Stomach smooth muscle (tissue), 2 donors: ENCODE data around the gene PRM2.

Experiments
- H3K27ac ChIP-seq: one replicate; pipeline ENCODE4 v1.7.0; 2013; ENCODE audit warnings: mild to moderate bottlenecking, low read length, inconsistent platforms
- H3K27me3 ChIP-seq, 2 donors: one replicate each; pipeline ENCODE4 v1.7.0; 2013; ENCODE audit warnings: low read length in 2 of 2; ENCODE audit not compliant: insufficient read depth in 2 of 2, control insufficient read depth in 1 of 2
- H3K36me3 ChIP-seq, 2 donors: one replicate each; pipeline ENCODE4 v1.7.0; 2013; ENCODE audit warnings: low read length in 2 of 2; ENCODE audit not compliant: control insufficient read depth in 2 of 2, insufficient read depth in 2 of 2
- H3K4me1 ChIP-seq: one replicate; pipeline ENCODE4 v1.7.0; 2013; ENCODE audit warnings: low read length; ENCODE audit not compliant: control insufficient read depth, insufficient read depth
- H3K4me3 ChIP-seq, 2 donors: one replicate each; pipeline ENCODE4 v1.7.0; 2013; ENCODE audit warnings: low read length in 2 of 2
- H3K9ac ChIP-seq, 2 donors: one replicate each; pipeline ENCODE4 v1.7.0; 2013; ENCODE audit warnings: low read length in 2 of 2, mild to moderate bottlenecking in 1 of 2
- H3K9me3 ChIP-seq, 2 donors: one replicate each; pipeline ENCODE4 v1.7.0; 2013; ENCODE audit warnings: low read length in 2 of 2; ENCODE audit not compliant: control insufficient read depth in 2 of 2
- donor health status: healthy.
- donor health status: Pancreatic carcinoma.

Gene PRM2

DNA sequence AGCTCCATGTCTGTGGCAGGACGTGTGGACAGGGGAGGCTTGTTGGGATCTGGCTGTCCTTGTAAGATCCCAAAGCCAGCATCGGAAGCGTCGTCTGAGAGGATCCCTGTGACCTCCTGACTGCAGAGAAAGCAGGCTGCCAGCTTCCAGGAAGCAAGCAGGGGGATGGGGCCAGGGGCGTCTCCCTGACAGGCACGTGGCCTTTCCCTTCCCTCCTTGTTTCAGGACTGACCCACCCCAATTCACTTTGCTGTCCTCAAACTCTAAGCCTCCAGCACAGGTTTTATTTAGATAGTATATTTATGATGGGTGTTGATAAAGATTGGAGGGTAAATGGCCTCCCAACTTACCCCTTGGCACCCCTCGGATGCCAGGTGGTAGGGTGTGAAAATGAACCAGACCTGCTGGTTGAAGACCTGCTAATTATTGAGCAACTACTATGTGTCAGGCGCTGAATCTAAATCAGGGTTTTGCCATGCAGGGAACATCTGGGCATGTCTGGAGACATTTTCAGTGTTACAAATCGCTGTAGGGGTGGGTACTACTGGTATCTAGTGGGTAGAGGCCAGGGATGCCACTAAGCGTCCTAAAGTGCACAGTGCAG is 44.8 kb downstream of the PRM2 start:
- H3K27ac ChIP-seq, result no peak overlapping the region
- no peaks in the 10 kb centered on the region for H3K4me1 ChIP-seq
- no peak overlapping the region for H3K9ac ChIP-seq
- H3K9me3 ChIP-seq, result no peaks in the 10 kb centered on the region
- no peaks in the 10 kb centered on the region for H3K36me3 ChIP-seq
- no peak overlapping the region for H3K4me3 ChIP-seq
- no peaks in the 10 kb centered on the region for H3K27me3 ChIP-seq

DNA sequence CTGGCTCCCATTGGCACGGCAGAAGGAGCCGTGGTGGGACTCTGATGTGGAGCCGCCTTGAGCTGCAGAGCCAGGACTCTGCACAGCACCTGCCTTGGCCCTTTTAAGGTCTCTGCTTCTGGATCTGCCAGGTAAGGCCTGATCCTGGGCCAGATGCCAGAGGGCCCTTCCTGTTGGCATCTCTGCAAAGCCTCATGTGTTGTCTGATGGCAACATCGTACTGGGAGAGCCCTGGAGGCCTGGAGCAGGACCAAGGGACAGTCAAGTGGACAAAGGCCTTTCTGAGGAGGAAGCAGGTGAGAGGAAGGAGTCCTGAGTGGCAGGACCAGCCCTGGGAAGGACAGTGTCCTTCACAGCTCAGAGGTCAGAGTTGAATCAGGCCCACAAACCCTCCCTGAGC is 46.4 kb downstream of the PRM2 start:
- Histone ChIP-seq H3K9me3 (no peaks in the 10 kb centered on the region), H3K27me3 (no peaks in the 10 kb centered on the region), H3K4me1 (no peaks in the 10 kb centered on the region), H3K9ac (no peak overlapping the region), H3K27ac (no peak overlapping the region), H3K4me3 (no peak overlapping the region), H3K36me3 (no peaks in the 10 kb centered on the region)

DNA sequence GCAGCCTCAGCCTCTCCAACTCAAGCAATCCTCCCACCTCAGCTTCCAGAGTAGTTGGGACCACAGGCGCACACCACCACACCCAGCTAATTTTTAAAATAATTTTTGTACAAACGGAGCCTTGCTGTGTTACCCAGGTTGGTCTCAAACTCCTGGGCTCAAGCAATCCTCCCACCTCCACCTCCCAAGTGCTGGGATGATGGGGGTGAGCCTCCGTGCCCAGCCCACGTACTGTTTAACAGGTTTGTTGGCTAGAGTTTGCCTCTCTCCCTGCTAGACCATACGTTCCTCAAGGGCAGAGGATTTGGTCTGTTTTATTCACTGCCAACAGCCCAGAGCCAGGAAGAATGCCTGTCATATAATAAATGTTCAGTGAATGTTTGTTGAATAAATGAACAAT is 46.8 kb downstream of the PRM2 start:
- no peaks in the 10 kb centered on the region for H3K36me3 ChIP-seq
- no peaks in the 10 kb centered on the region for H3K4me1 ChIP-seq
- no peaks in the 10 kb centered on the region for H3K27me3 ChIP-seq
- H3K9me3 ChIP-seq, result no peaks in the 10 kb centered on the region
- H3K4me3 ChIP-seq, result no peak overlapping the region
- no peak overlapping the region for H3K27ac ChIP-seq
- no peak overlapping the region for H3K9ac ChIP-seq

DNA sequence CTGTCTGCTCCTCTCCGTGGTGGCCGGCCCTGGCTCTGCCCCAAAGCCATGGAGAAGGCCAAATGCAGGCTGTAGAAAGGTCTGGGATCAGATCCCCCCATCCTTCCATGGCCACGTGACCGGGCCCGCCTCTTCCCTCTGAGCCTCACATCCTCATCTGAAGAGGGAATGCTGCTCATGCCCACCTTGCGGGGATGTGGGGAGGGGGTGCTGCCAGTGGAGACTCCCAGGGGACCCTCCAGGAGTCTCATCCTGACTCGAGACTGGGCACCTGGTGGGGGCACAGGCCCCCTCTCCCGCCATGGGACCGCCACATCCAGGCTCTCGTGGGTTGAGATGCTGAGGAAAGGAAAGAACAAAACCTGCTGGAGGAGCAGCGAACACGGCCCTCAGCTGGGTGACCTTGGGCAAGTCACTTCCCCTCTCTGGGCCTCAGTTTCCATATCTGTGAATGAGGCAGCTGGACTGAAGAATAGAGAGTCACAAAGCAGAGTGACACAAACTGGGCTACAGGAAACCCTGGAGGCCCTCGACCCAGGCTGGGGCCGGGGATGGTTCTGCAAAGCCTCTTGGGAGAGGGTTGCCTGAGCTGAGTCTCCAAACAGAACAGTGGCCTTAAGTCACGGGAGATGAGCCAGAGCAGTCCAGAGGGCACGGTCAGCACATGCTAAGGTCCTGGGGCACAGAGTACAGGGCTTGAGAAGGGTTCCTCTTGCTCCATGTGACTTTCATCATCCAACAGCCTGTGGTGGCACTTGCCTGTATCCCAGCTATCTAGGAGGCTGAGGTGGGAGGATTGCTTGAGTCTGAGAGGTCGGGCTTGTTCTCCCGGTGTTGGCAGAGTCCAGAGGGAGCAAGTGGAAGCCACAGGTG is 50.4 kb downstream of the PRM2 start:
- no peak overlapping the region for H3K27ac ChIP-seq
- H3K9ac ChIP-seq, result no peak overlapping the region
- peak overlapping the region in 1 of 2 donors; percentile 22 for H3K4me3 ChIP-seq
- H3K36me3 ChIP-seq, result no peaks in the 10 kb centered on the region
- H3K4me1 ChIP-seq, result no peaks in the 10 kb centered on the region
- H3K27me3 ChIP-seq, result no peaks in the 10 kb centered on the region
- H3K9me3 ChIP-seq, result no peaks in the 10 kb centered on the region
